GM10266 (cell line): ENCODE measurements around the gene PANK4.

Experiments
- DNase-seq: peaks from one replicate; pipeline ENCODE4 v3.0.0; 2012; ENCODE audit errors: extremely low spot score
- CTCF ChIP-seq: IDR thresholded peaks from 2 replicates; pipeline ENCODE4 v1.5.1; 2012; ENCODE audit warnings: mild to moderate bottlenecking, low read depth; ENCODE audit not compliant: control insufficient read depth, insufficient read depth; ENCODE audit errors: missing control alignments

Gene PANK4

GRCh38 chr1:2495026-2495425 is 31.4 kb downstream of the PANK4 start:
- no peak for TF ChIP-seq CTCF
- DNase-seq, result no peak

- no peak for DNase-seq
- TF ChIP-seq CTCF, result no peak
Observed at GRCh38 chr1:2494323-2494693, 32.1 kb downstream of the PANK4 start.

GRCh38 chr1:2493691-2494322 is 32.6 kb downstream of the PANK4 start:
- DNase-seq, result no peak
- TF ChIP-seq CTCF, result no peak

- DNase-seq, result no peak
Observed at GRCh38 chr1:2493218-2493617, 33.2 kb downstream of the PANK4 start.

GRCh38 chr1:2492091-2492490 is 34.3 kb downstream of the PANK4 start:
- DNase-seq, result no peak
- TF ChIP-seq CTCF, result no peak

More at GRCh38 chr1:2493218-2493617, 33.2 kb downstream of the PANK4 start:
- no peak for TF ChIP-seq CTCF

- no peak for DNase-seq
- TF ChIP-seq CTCF, result no peak
Observed at GRCh38 chr1:2489615-2490014, 36.8 kb downstream of the PANK4 start.

- TF ChIP-seq CTCF, result no peak
Observed at GRCh38 chr1:2488688-2489087, 37.7 kb downstream of the PANK4 start.

More at GRCh38 chr1:2488688-2489087, 37.7 kb downstream of the PANK4 start:
- no peak for DNase-seq
